CD14-positive monocyte (primary cell): ENCODE measurements around the gene UBE2G2. TPM values are rescaled to one million over a fixed set of nuclear protein-coding genes. Genes with fewer than 3 reads are reported as not detected.

Experiments used
- DNase-seq, 3 donors: peaks; one replicate each; pipeline ENCODE4 v3.0.0-alpha.2; 2011 to 2022
- H2AFZ ChIP-seq: 2 replicates; pipeline ENCODE4 v1.6.0; 2012; ENCODE audit warnings: mild to moderate bottlenecking, low read depth, low read length, inconsistent platforms; ENCODE audit not compliant: insufficient read depth, poor library complexity, severe bottlenecking
- H3K27ac ChIP-seq, 2 donors: 1 replicate in 1 of 2; 2 replicates in 1 of 2; pipeline ENCODE4 v1.5.1; 2012 to 2013; ENCODE audit warnings: low read length in 2 of 2, control low read depth in 1 of 2, inconsistent platforms in 1 of 2, low read depth in 1 of 2, mild to moderate bottlenecking in 1 of 2
- H3K27me3 ChIP-seq, 2 donors: one replicate each; pipeline versions ENCODE4 v1.6.0 to v1.6.1; 2011 to 2013; ENCODE audit warnings: low read length in 2 of 2; ENCODE audit not compliant: control insufficient read depth in 2 of 2, insufficient read depth in 2 of 2
- H3K36me3 ChIP-seq, 2 donors: replicated peaks in 1 of 2; 1 replicate in 1 of 2; 2 replicates in 1 of 2; pipeline versions ENCODE4 v1.5.1 to v1.6.1; 2012 to 2013; ENCODE audit warnings: low read length in 2 of 2, control low read depth in 1 of 2, inconsistent platforms in 1 of 2, mild to moderate bottlenecking in 1 of 2; ENCODE audit not compliant: insufficient read depth in 2 of 2, control insufficient read depth in 1 of 2
- H3K4me1 ChIP-seq, 2 donors: 1 replicate in 1 of 2; 2 replicates in 1 of 2; pipeline versions ENCODE4 v1.5.1 to v1.6.1; 2012 to 2013; ENCODE audit warnings: low read length in 2 of 2, control low read depth in 1 of 2, inconsistent platforms in 1 of 2, mild to moderate bottlenecking in 1 of 2, moderate library complexity in 1 of 2; ENCODE audit not compliant: insufficient read depth in 2 of 2, control insufficient read depth in 1 of 2
- H3K4me2 ChIP-seq: replicated peaks from 2 replicates; pipeline ENCODE3; 2012; ENCODE audit warnings: low read length, moderate library complexity, mild to moderate bottlenecking; ENCODE audit not compliant: poor library complexity, severe bottlenecking; ENCODE audit errors: extremely low read depth
- H3K4me3 ChIP-seq, 3 experiments: fragments of 200-600 bp in 1 of 3; sonication (generic) in 1 of 3; replicated peaks in 1 of 3; 1 replicate in 2 of 3; 2 replicates in 1 of 3; pipeline ENCODE4 v1.5.1; 2011 to 2013; ENCODE audit warnings: low read length in 3 of 3, mild to moderate bottlenecking in 3 of 3, control low read depth in 2 of 3, low read depth in 2 of 3, inconsistent platforms in 1 of 3, moderate library complexity in 1 of 3
- H3K79me2 ChIP-seq: 2 replicates; pipeline ENCODE4 v1.6.0; 2012; ENCODE audit warnings: mild to moderate bottlenecking, control low read depth, inconsistent platforms, low read length, moderate library complexity; ENCODE audit not compliant: insufficient read depth
- H3K9ac ChIP-seq: 2 replicates; pipeline ENCODE4 v1.6.0; 2017; ENCODE audit warnings: low read length, mild to moderate bottlenecking; ENCODE audit not compliant: insufficient read depth, poor library complexity, severe bottlenecking
- H3K9me3 ChIP-seq, 2 donors: replicated peaks in 1 of 2; 1 replicate in 1 of 2; 2 replicates in 1 of 2; pipeline versions ENCODE4 v1.5.1 to v1.6.1; 2012 to 2013; ENCODE audit warnings: low read length in 2 of 2, control low read depth in 1 of 2; ENCODE audit not compliant: control insufficient read depth in 1 of 2, insufficient read depth in 1 of 2
- H4K20me1 ChIP-seq: 2 replicates; pipeline ENCODE4 v1.6.0; 2012; ENCODE audit warnings: mild to moderate bottlenecking, low read length, control low read depth, moderate library complexity; ENCODE audit not compliant: insufficient read depth
- H3K27ac Mint-ChIP-seq, 7 donors: one replicate each; pipeline ENCODE4 v1.8.0; 2020; ENCODE audit warnings: mild to moderate bottlenecking in 7 of 7, mixed read lengths in 7 of 7, moderate library complexity in 6 of 7, inconsistent platforms in 2 of 7
- H3K27me3 Mint-ChIP-seq, 3 donors: one replicate each; pipeline ENCODE4 v1.8.0; 2021 to 2022; ENCODE audit warnings: low read depth in 3 of 3, mild to moderate bottlenecking in 3 of 3, mixed read lengths in 3 of 3, moderate library complexity in 3 of 3, inconsistent platforms in 1 of 3
- H3K36me3 Mint-ChIP-seq, 2 donors: one replicate each; pipeline ENCODE4 v1.8.0; 2020; ENCODE audit warnings: mixed read lengths in 2 of 2, inconsistent platforms in 1 of 2, mild to moderate bottlenecking in 1 of 2
- H3K4me1 Mint-ChIP-seq: one replicate; pipeline ENCODE4 v1.8.0; 2020; ENCODE audit warnings: mild to moderate bottlenecking, mixed read lengths
- H3K4me3 Mint-ChIP-seq, 2 donors: one replicate each; pipeline ENCODE4 v1.8.0; 2020; ENCODE audit warnings: mild to moderate bottlenecking in 2 of 2, mixed read lengths in 2 of 2, moderate library complexity in 1 of 2
- H3K9me3 Mint-ChIP-seq, 7 donors: one replicate each; pipeline ENCODE4 v1.8.0; 2020 to 2022; ENCODE audit warnings: mixed read lengths in 7 of 7, mild to moderate bottlenecking in 6 of 7, moderate library complexity in 6 of 7, inconsistent platforms in 2 of 7
- CTCF ChIP-seq: fragments of 200-600 bp; IDR thresholded peaks from one replicate; pipeline ENCODE4 v1.8.0; 2022; ENCODE audit warnings: antibody characterized with exemption, mild to moderate bottlenecking
- WGBS: methylation state at CpG from one replicate; pipeline ENCODE4 v1.1.5; 2013; ENCODE audit warnings: missing lambda C conversion rate; ENCODE audit not compliant: insufficient coverage; 5-methylcytosine and 5-hydroxymethylcytosine counted together
- intact Hi-C, 2 donors: fragments of 100-400 bp; cut with micrococcal nuclease; formaldehyde crosslinking; loops; one replicate each; pipeline versions ENCODE4 v1.15.0 to v1.15.1; 2023
- polyA plus RNA-seq, 3 donors: library from polyadenylated mRNA; depleted of rRNA in 1 of 3; unstranded in 2 of 3; stranded (reverse) in 1 of 3; fragments of 300-500 nt in 2 of 3; fragments of >200 nt in 1 of 3; fragmentation: Illumina TruSeq in 2 of 3; gene quantifications; 1 replicate in 2 of 3; 2 replicates in 1 of 3; pipeline ENCODE4 v1.2.3, GENCODE V29; 2012 to 2021

Gene UBE2G2
- polyA plus RNA-seq, 3 donors, result 22.5 to 123 (median 31.0) TPM

GRCh38 chr21:44817914-44818639 lies 16.5 kb upstream of the UBE2G2 start, which contains the start of gene SUMO3:
TSS of gene SUMO3 (minus strand) at chr21:44818062. CDS start at chr21:44817968, 94 bp downstream.
- H3K27me3 ChIP-seq, result no peaks in the 10 kb centered on the region
- Mint-ChIP-seq H3K36me3 (peaks cover 6 to 25% of the 10 kb centered on the region in 2 donors), H3K27me3 (peaks cover 3 to 7% (median 3%) of the 10 kb centered on the region in 3 donors), H3K9me3 (peaks cover 16 to 43% (median 38%) of the 10 kb centered on the region in 7 donors), H3K4me3 (peak within 1 kb of the TSS; percentile 67 to 68), H3K4me1 (peaks cover 20% of the 10 kb centered on the region), H3K27ac (peak within 1 kb of the TSS in 4 of 7 donors; percentile 16 to 78 (median 50))
- intact Hi-C loops, result loop anchor here (2.0 to 10.0 kb wide), 9 partner anchors 17 to 819 kb away; partner anchors contain the start of genes CFAP410 (in 2 of the 2), PTTG1IP (in 2 of the 2), LRRC3 (in 1 of the 2) and UBE2G2 (in 1 of the 2)
- peak within 1 kb of the TSS; percentile 83 for H2AFZ ChIP-seq
- WGBS, result under 1% methylated on average over 107 of the region's 108 CpGs
- H3K9me3 ChIP-seq, result peaks cover 20 to 36% of the 10 kb centered on the region in 2 donors
- DNase-seq, result peak; percentile 80 to 91 (median 87)
- peak within 1 kb of the TSS in 1 of 2 donors; percentile 91 for H3K27ac ChIP-seq
- peaks cover 10 to 13% of the 10 kb centered on the region in 2 donors for H3K36me3 ChIP-seq
- TF ChIP-seq CTCF, result no peak
- H3K4me1 ChIP-seq, result peaks cover 11 to 25% of the 10 kb centered on the region in 2 donors
- H4K20me1 ChIP-seq, result peaks cover 45% of the 10 kb centered on the region
- H3K79me2 ChIP-seq, result peaks cover 45% of the 10 kb centered on the region
- peak within 1 kb of the TSS; percentile 95 for H3K9ac ChIP-seq
- H3K4me2 ChIP-seq, result peak within 1 kb of the TSS; percentile 89
- H3K4me3 ChIP-seq, result peak within 1 kb of the TSS; percentile 51 to 79 (median 70)

- peak overlapping the region in 1 of 7 donors; percentile 16 for H3K27ac Mint-ChIP-seq
- intact Hi-C loops, result loop anchor here (2.0 to 10.0 kb wide), 8 partner anchors 17 to 820 kb away; partner anchors contain the start of genes CFAP410 (in 2 of the 2), LRRC3 (in 1 of the 2), PTTG1IP (in 1 of the 2) and UBE2G2 (in 1 of the 2)
These were observed 15.9 kb upstream of the UBE2G2 start for GRCh38 chr21:44817506-44817880.

More at GRCh38 chr21:44817506-44817880, 15.9 kb upstream of the UBE2G2 start:
- Histone ChIP-seq H3K9ac (peak overlapping the region; percentile 95), H3K4me1 (peaks cover 11 to 25% of the 10 kb centered on the region in 2 donors), H3K27me3 (no peaks in the 10 kb centered on the region), H2AFZ (no peak overlapping the region), H3K27ac (peak overlapping the region in 1 of 2 donors; percentile 91), H3K4me2 (peak overlapping the region; percentile 89), H3K4me3 (peak overlapping the region; percentile 48 to 79 (median 51)), H3K9me3 (peaks cover 14 to 32% of the 10 kb centered on the region in 2 donors), H3K36me3 (peaks cover 15 to 19% of the 10 kb centered on the region in 2 donors), H4K20me1 (peaks cover 51% of the 10 kb centered on the region), H3K79me2 (peaks cover 51% of the 10 kb centered on the region)
- H3K27me3 Mint-ChIP-seq, result peaks cover 2 to 7% (median 5%) of the 10 kb centered on the region in 3 donors
- 1% methylated on average over 26 of the region's 43 CpGs for WGBS
- no peak for TF ChIP-seq CTCF
- peaks cover 20% of the 10 kb centered on the region for H3K4me1 Mint-ChIP-seq
- peak; percentile 79 to 90 (median 90) for DNase-seq
- H3K9me3 Mint-ChIP-seq, result peaks cover 13 to 37% (median 33%) of the 10 kb centered on the region in 7 donors
- peaks cover 11 to 29% of the 10 kb centered on the region in 2 donors for H3K36me3 Mint-ChIP-seq
- peak overlapping the region; percentile 67 to 68 for H3K4me3 Mint-ChIP-seq
